GM12872 (cell line): Measurements from ENCODE around the gene DNAJC11.

ENCODE experiments used
- TF ChIP-seq, protein P1 (sequence below): IDR thresholded peaks from 3 replicates; pipeline ENCODE4 v1.5.1; 2011; ENCODE audit warnings: low read depth, mild to moderate bottlenecking, low read length, moderate library complexity; ENCODE audit not compliant: insufficient read depth

Gene DNAJC11

DNA sequence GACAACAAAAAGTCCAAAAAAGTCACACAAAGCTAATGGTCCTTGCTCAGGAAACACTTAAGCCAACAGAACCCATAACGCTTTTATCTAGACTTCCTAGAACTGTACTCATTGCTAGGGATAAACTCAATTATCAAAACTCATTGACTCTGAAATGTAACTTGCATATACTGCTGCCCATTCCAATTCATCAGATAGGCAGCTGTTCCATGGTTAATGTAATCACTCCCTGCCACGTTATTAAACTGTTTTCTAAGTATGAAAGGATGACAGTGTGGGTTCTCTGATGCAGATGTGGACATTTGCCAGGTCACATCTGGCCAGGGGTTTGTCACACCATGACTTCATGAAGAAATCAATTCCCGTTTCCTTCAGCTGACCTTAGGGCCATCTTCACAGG, 30.3 kb upstream of the DNAJC11 start:
- TF ChIP-seq, protein P1, sequence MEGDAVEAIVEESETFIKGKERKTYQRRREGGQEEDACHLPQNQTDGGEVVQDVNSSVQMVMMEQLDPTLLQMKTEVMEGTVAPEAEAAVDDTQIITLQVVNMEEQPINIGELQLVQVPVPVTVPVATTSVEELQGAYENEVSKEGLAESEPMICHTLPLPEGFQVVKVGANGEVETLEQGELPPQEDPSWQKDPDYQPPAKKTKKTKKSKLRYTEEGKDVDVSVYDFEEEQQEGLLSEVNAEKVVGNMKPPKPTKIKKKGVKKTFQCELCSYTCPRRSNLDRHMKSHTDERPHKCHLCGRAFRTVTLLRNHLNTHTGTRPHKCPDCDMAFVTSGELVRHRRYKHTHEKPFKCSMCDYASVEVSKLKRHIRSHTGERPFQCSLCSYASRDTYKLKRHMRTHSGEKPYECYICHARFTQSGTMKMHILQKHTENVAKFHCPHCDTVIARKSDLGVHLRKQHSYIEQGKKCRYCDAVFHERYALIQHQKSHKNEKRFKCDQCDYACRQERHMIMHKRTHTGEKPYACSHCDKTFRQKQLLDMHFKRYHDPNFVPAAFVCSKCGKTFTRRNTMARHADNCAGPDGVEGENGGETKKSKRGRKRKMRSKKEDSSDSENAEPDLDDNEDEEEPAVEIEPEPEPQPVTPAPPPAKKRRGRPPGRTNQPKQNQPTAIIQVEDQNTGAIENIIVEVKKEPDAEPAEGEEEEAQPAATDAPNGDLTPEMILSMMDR, result no peak

DNA sequence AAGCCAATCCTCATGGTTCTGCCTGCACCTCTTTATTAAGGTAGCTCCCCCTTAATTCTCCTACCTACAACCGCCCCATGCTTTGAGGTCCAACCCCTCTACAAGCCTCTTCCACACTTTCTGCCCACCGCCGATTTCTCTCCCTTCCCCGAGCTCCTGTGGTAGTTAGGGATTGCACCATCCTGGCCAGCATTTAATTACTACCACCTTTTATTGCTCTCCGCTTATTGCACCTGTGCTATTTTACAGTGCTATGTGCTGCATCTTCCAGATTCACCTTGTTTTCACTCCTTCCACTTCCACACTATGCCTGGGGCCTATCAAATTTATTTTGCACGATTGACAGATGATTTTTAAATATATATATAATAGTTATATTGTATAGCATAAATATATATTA, 29.3 kb upstream of the DNAJC11 start:
- TF ChIP-seq, protein P1, result no peak

DNA sequence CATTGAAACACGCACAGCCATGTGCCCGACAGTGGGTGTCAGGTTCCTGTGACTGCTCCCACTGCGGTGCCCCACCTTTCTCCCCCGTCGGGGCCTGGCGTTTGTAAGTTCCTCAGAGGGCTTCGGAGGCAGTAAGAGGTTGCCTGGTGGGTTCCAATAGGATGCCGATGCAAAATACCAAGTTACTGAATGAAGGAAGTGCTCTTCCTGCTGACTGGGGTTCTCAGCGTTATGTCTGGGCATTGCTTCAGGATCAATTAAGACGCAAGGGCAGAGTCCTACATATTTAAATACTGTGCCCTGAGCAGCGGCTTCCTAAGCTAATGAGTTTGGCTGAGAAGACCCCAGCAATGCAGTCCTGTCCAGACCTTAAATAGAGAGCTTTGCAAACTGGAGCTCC, 28.9 kb upstream of the DNAJC11 start:
- TF ChIP-seq, protein P1, result no peak

DNA sequence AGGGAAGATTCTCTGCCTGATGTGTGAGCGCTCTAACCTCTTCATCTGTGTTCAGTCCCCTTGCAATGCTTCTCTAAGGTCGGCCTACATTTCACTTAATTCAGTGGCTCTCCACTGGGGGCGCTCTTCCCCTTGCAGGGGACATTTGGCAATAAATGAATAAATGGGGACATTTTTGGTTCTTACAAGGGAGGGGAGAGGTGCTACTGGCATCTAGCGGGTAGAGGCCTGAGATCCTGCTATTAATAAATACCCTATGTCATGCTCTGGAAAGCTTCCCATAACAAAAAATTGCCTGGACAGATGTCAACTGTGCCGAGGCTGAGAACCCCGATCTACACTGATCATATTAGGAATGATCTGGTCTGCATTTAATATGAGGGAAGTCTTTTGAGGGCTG, 25.9 kb upstream of the DNAJC11 start:
- TF ChIP-seq, protein P1, result peak; percentile 85

DNA sequence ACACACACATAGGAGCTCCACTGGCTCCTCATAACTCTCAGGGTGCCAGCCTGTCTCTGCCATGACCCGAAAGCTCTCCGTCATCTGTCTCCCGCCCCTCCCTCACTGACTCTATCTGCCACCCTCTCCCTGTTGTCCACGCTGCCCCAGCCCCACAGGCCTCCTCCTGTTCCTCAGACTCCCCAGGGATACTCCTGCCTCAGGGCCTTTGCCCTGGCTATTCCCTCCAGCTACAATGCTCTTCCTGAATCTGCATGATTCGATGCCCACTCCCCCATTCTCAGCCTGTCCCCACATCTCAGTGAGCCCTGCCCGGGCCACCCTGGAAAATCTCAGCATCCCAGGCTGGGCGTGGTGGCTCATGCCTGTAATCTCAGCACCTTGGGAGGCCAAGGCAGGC, 24.6 kb upstream of the DNAJC11 start:
- TF ChIP-seq, protein P1, result no peak

DNA sequence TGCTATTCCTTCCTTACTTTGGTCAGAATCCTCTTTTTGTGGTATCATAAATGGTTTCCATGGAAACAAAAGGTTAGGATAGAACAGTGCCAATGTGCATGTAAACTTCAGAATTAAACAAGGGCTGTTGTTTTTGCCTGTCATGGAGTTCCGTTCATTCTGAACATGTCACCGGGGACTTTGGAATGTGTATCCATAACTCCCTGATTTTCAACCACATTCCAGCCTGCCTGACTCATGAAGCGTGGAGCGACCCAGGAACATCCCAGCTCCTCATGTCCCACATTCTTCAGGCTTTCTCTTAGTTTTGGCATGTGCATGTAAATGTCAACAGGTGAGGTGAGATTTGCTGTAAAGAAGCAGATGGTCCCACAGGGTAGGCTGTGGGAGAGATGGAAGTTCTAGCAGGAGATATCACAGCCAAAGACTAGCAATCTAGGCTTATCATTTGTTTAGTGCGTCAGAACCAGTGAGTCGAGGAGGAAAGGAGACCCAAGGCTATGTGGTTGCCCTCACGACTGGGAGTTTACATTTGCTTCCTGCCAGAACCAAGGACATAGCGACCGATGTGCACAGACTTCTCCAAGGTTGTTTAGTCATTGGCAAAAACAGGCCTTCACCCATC, 23.0 kb upstream of the DNAJC11 start:
- TF ChIP-seq, protein P1, result no peak

DNA sequence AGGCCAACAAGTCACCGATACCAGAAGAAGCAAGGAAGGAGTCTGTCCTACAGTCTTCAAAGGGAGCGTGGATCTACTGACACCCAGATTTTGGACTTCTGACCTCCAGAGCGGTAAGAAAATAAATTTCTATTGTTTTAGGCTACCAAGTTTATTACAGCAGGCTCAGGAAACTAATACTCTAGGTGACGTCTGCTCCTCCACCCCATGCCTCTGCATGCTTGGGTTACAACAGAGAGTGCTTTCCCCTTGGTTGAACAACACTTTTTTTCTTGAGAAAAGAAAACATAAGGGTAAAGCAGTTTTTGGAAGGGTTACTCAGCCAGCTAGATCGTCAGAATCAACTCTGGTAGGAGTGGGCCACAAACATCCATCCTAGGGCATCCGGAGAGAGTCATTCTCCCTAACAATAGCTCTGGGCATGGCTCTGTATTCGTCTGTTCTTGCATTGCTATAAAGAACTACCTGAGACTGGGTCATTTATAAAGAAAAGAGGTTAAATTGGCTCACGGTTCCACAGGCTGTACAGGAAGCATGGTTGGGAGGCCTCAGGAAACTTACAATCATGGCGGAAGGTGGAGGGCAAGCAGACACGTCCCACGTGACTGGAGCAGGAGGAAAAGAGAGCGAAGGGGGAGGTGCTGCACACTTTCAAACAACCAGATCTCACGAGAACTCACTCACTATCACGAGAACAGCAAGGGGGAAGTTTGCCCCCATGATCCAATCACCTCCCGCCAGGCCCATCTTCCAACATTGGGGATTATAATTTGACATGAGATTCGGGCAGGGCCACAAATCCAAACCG, 22.2 kb upstream of the DNAJC11 start:
- TF ChIP-seq, protein P1, result no peak
